Measurements from ENCODE around the gene SH2D7. TPM values are rescaled to one million over a fixed set of nuclear protein-coding genes. Genes with fewer than 3 reads are reported as not detected.

Gene SH2D7
- total RNA-seq, 1 donor from 2014 or later: not detected

GRCh38 chr15:78082743-78083110 is 9.6 kb upstream of the SH2D7 start:
- peak; percentile 7 for FAIRE-seq
- no peak for DNase-seq (ENCODE audit: low read depth)
- TF ChIP-seq CTCF (IDR thresholded peaks at IDR 0.05; ENCODE audit: insufficient read depth, low read length, severe bottlenecking): no peak
- Histone ChIP-seq H3K36me3 (ENCODE audit: control insufficient read depth, insufficient read depth, low read length) (no peaks in the 10 kb centered on the region), H3K4me3 (ENCODE audit: low read depth, low read length) (no peak overlapping the region), H3K27me3 (ENCODE audit: control insufficient read depth, insufficient read depth, low read length) (no peaks in the 10 kb centered on the region)

GRCh38 chr15:78083186-78083585 is 9.2 kb upstream of the SH2D7 start:
- H3K36me3 ChIP-seq (ENCODE audit: control insufficient read depth, insufficient read depth, low read length): no peaks in the 10 kb centered on the region
- H3K27me3 ChIP-seq (ENCODE audit: control insufficient read depth, insufficient read depth, low read length): no peaks in the 10 kb centered on the region
- no peak for FAIRE-seq
- H3K4me3 ChIP-seq (ENCODE audit: low read depth, low read length): no peak overlapping the region
- TF ChIP-seq CTCF (IDR thresholded peaks at IDR 0.05; ENCODE audit: insufficient read depth, low read length, severe bottlenecking): no peak
- DNase-seq (ENCODE audit: low read depth): no peak

GRCh38 chr15:78083687-78084448 is 8.5 kb upstream of the SH2D7 start:
- no peak for FAIRE-seq

DNA sequence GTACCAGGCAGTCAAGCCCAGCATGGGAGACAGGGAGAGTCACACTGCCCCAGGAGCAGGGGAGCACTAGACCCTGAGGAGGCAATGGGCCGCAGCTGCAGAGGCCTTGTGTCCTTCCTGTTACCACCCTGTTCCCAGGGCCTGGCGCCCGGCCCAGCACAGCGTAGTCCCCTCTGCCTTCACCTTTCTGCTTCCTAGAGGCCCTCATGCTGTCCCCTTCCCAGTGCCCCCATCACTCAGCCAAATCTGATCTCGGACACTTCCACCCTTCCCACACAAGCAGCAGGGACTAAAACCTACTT is 8.0 kb upstream of the SH2D7 start:
- no peak overlapping the region for H3K4me3 ChIP-seq (ENCODE audit: low read depth, low read length)
- DNase-seq (ENCODE audit: low read depth): no peak
- FAIRE-seq: no peak
- H3K27me3 ChIP-seq (ENCODE audit: control insufficient read depth, insufficient read depth, low read length): no peaks in the 10 kb centered on the region
- no peak for TF ChIP-seq CTCF (IDR thresholded peaks at IDR 0.05; ENCODE audit: insufficient read depth, low read length, severe bottlenecking)
- H3K36me3 ChIP-seq (ENCODE audit: control insufficient read depth, insufficient read depth, low read length): no peaks in the 10 kb centered on the region

More at GRCh38 chr15:78083687-78084448, 8.5 kb upstream of the SH2D7 start:
- H3K4me3 ChIP-seq (ENCODE audit: low read depth, low read length): no peak overlapping the region
- H3K27me3 ChIP-seq (ENCODE audit: control insufficient read depth, insufficient read depth, low read length): no peaks in the 10 kb centered on the region
- no peak for TF ChIP-seq CTCF (IDR thresholded peaks at IDR 0.05; ENCODE audit: insufficient read depth, low read length, severe bottlenecking)
- H3K36me3 ChIP-seq (ENCODE audit: control insufficient read depth, insufficient read depth, low read length): no peaks in the 10 kb centered on the region
- no peak for DNase-seq (ENCODE audit: low read depth)

DNA sequence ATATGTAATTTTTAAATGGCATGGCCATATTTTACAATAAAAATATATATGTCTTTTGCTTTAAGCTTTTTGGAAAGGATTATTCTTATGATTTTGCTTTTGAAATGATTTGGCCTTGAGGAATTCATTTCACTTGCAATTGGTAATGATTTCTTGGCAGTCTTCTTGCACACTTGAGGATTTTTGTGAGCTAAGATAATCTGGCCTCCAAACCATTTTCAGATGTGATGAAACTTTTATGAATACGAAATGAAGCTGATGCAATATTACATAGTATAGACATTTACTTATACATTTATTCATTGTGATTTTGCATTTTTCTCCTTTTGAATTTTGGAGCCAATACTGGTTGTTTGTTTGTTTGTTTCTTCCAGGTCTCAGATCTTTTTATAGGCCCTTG is 6.4 kb upstream of the SH2D7 start:
- Histone ChIP-seq H3K36me3 (ENCODE audit: control insufficient read depth, insufficient read depth, low read length) (no peaks in the 10 kb centered on the region), H3K27me3 (ENCODE audit: control insufficient read depth, insufficient read depth, low read length) (no peaks in the 10 kb centered on the region), H3K4me3 (ENCODE audit: low read depth, low read length) (no peak overlapping the region)
- DNase-seq (ENCODE audit: low read depth): no peak
- no peak for FAIRE-seq
- TF ChIP-seq CTCF (IDR thresholded peaks at IDR 0.05; ENCODE audit: insufficient read depth, low read length, severe bottlenecking): no peak
